Measurements from ENCODE around the gene PEAR1. TPM values are rescaled to one million over a fixed set of nuclear protein-coding genes. Genes with fewer than 3 reads are reported as not detected.

Gene PEAR1
- total RNA-seq, 4 donors from 2014 or later = 31.5 to 51.4 (median 39.7) TPM

GRCh38 chr1:156941675-156942074 is 48.2 kb downstream of the PEAR1 start:
- TF ChIP-seq EP300 (IDR thresholded peaks at IDR 0.05) (no peak), CTCF (IDR thresholded peaks at IDR 0.05) (no peak), POLR2A (IDR thresholded peaks at IDR 0.05) (no peak)
- 87 to 93% methylated on average over 9 to 10 of the region's 10 CpGs for WGBS, 2 donors
- Histone ChIP-seq H3K27ac (no peak overlapping the region), H3K4me1 (no peaks in the 10 kb centered on the region), H3K9me3 (no peaks in the 10 kb centered on the region), H3K27me3 (no peaks in the 10 kb centered on the region), H3K36me3 (peaks cover 0 to 100% (median 6%) of the 10 kb centered on the region in 3 donors), H3K4me3 (no peak overlapping the region)
- no peak for DNase-seq (ENCODE audit: low spot score in 2 of 2)

- Histone ChIP-seq H3K36me3 (peaks cover 0 to 100% (median 6%) of the 10 kb centered on the region in 3 donors), H3K9me3 (no peaks in the 10 kb centered on the region), H3K27me3 (no peaks in the 10 kb centered on the region), H3K4me1 (no peaks in the 10 kb centered on the region), H3K4me3 (no peak overlapping the region), H3K27ac (no peak overlapping the region)
- WGBS, 2 donors = 59 to 71% methylated on average over 3 of the region's 3 CpGs
- DNase-seq (ENCODE audit: low spot score in 2 of 2) = no peak
- TF ChIP-seq POLR2A (IDR thresholded peaks at IDR 0.05) = no peak
- TF ChIP-seq EP300 (IDR thresholded peaks at IDR 0.05) = no peak
- no peak for TF ChIP-seq CTCF (IDR thresholded peaks at IDR 0.05)
These were observed 48.7 kb downstream of the PEAR1 start for GRCh38 chr1:156942176-156942575.

- H3K4me3 ChIP-seq = no peak overlapping the region
- 87 to 88% methylated on average over 7 of the region's 7 CpGs for WGBS, 2 donors
- no peaks in the 10 kb centered on the region for H3K27me3 ChIP-seq
- no peaks in the 10 kb centered on the region for H3K4me1 ChIP-seq
- TF ChIP-seq CTCF (IDR thresholded peaks at IDR 0.05) (no peak), POLR2A (IDR thresholded peaks at IDR 0.05) (no peak), EP300 (IDR thresholded peaks at IDR 0.05) (no peak)
- no peak overlapping the region for H3K27ac ChIP-seq
- H3K36me3 ChIP-seq = peaks cover 0 to 100% (median 6%) of the 10 kb centered on the region in 3 donors
- no peaks in the 10 kb centered on the region for H3K9me3 ChIP-seq
- DNase-seq (ENCODE audit: low spot score in 2 of 2) = no peak
These were observed 49.1 kb downstream of the PEAR1 start for GRCh38 chr1:156942576-156942975.

GRCh38 chr1:156943756-156944155 is 50.2 kb downstream of the PEAR1 start:
- TF ChIP-seq POLR2A (IDR thresholded peaks at IDR 0.05) = no peak
- TF ChIP-seq CTCF (IDR thresholded peaks at IDR 0.05) = no peak
- no peak overlapping the region for H3K27ac ChIP-seq
- peaks cover 0 to 100% (median 6%) of the 10 kb centered on the region in 3 donors for H3K36me3 ChIP-seq
- H3K4me3 ChIP-seq = no peak overlapping the region
- H3K9me3 ChIP-seq = no peaks in the 10 kb centered on the region
- H3K27me3 ChIP-seq = no peaks in the 10 kb centered on the region
- WGBS, 2 donors = 97 to 100% methylated on average over 2 to 3 of the region's 3 CpGs
- DNase-seq (ENCODE audit: low spot score in 2 of 2) = no peak
- H3K4me1 ChIP-seq = no peaks in the 10 kb centered on the region

GRCh38 chr1:156944268-156944667 is 50.8 kb downstream of the PEAR1 start:
- WGBS, 2 donors = 94 to 100% methylated on average over 1 of the region's 1 CpG
- Histone ChIP-seq H3K27ac (no peak overlapping the region), H3K9me3 (no peaks in the 10 kb centered on the region), H3K4me1 (no peaks in the 10 kb centered on the region), H3K27me3 (no peaks in the 10 kb centered on the region), H3K36me3 (peaks cover 0 to 100% (median 6%) of the 10 kb centered on the region in 3 donors), H3K4me3 (no peak overlapping the region)
- no peak for TF ChIP-seq CTCF (IDR thresholded peaks at IDR 0.05)
- DNase-seq (ENCODE audit: low spot score in 2 of 2) = no peak
